Epidermal melanocyte (primary cell): ENCODE results near the gene LORICRIN.
"Not testable (repeated sequence)": the region's sequence is repeated elsewhere in the genome, so short reads cannot be mapped to it uniquely, and the experiment has no call there.

Experiments used
- DNase-seq: peaks from one replicate; pipeline ENCODE4 v3.0.0; 2011; ENCODE audit warnings: low spot score; ENCODE audit not compliant: insufficient read length

LORICRIN gene, protein sequence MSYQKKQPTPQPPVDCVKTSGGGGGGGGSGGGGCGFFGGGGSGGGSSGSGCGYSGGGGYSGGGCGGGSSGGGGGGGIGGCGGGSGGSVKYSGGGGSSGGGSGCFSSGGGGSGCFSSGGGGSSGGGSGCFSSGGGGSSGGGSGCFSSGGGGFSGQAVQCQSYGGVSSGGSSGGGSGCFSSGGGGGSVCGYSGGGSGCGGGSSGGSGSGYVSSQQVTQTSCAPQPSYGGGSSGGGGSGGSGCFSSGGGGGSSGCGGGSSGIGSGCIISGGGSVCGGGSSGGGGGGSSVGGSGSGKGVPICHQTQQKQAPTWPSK

GRCh38 chr1:153259387-153259786 lies at the start of gene LORICRIN:
LORICRIN (plus strand) TSS chr1:153259687; CDS start chr1:153260950, 1,263 bp downstream.
- DNase-seq: no peak

DNA sequence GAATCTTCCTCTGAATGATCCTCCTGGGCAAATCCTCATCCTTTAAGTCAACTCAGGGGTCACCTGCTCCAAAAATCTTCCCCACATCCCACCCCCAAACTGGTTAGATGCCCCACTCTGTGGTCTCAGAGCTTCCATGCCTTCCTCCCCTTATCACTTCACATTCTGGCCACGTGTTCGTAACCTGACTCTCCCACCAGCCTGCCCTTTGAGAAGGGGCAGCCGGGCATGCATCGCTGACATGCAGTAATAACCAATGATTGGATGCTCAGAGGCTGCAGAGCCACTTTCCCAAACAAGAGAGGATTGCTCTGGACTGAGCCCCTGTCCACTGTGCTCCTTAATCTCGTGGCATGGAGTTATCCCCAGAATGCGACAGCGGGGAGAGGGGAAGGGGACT lies 49.3 kb upstream of the LORICRIN start:
- DNase-seq: no peak

GRCh38 chr1:153212201-153212600 lies 47.3 kb upstream of the LORICRIN start:
- no peak for DNase-seq

GRCh38 chr1:153213519-153213918 lies 46.0 kb upstream of the LORICRIN start:
- no peak for DNase-seq

- DNase-seq: no peak
Measured at GRCh38 chr1:153217212-153217611, 42.3 kb upstream of the LORICRIN start, which contains the start of gene PRR9. PRR9 (plus strand) TSS chr1:153217584; CDS start chr1:153218145, 561 bp downstream.

GRCh38 chr1:153217744-153218416 lies 41.6 kb upstream of the LORICRIN start:
- DNase-seq: no peak

- no peak for DNase-seq
Measured at GRCh38 chr1:153220606-153221303, 38.7 kb upstream of the LORICRIN start.

DNA sequence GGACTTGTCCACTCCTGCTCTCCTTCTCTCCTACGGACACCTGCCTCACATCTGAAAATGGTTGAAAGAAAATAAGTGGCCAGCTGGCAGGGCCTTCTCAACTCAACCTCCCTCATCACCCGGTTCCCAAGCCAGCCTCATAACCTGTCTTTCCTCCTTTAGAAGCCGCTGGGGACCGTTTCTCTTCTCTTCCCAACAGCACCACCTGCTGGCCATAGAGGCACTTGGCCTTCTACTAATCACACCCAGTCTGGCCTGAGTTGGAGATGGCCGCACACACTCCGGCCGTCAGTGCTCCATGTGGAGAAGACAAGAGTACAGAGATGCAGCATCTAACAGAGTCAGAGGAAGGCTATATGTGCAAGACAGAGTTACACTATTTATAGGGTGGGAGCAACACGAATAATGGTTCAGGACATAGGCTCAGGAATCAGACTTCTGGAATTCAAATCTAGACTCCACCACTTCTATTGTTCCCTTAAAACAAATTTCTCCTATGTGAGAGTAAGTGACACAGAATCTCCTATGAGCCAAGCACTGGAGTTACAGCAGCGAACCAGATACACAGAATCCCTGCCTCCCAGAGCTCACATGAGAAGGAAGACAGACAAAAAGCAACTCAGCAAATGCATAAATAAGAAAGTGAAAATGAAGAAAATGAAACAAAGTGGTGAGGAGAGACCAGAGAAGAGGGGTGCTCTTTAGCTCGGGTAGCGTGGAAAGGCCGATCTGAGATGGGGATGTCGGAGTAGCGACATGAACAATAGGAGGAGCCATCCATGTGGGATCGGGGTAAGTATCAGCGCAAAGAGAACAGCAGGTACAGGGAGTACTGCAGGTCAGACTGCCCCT lies 36.2 kb upstream of the LORICRIN start:
- DNase-seq: not testable (repeated sequence)

GRCh38 chr1:153227810-153228209 lies 31.7 kb upstream of the LORICRIN start:
- no peak for DNase-seq

DNA sequence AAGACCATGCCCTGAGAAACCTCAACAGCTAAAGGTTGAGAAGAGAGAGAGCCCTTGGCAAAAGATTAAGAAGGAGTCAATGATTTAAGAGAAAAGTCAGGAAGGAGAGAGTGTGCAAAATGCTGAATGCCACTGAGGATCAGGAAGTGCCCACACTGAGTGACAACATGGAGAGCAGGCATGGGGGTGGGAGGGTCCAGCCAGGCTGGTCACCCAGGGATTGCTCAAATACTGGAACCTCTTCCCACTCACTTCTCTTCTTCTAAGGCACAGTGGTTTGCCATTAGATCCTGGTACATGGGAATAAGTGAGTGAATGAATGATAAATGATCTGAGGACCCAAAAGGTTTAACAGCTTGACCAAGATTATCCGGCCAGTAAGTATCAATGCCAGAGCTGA lies 31.0 kb upstream of the LORICRIN start:
- DNase-seq: no peak

DNA sequence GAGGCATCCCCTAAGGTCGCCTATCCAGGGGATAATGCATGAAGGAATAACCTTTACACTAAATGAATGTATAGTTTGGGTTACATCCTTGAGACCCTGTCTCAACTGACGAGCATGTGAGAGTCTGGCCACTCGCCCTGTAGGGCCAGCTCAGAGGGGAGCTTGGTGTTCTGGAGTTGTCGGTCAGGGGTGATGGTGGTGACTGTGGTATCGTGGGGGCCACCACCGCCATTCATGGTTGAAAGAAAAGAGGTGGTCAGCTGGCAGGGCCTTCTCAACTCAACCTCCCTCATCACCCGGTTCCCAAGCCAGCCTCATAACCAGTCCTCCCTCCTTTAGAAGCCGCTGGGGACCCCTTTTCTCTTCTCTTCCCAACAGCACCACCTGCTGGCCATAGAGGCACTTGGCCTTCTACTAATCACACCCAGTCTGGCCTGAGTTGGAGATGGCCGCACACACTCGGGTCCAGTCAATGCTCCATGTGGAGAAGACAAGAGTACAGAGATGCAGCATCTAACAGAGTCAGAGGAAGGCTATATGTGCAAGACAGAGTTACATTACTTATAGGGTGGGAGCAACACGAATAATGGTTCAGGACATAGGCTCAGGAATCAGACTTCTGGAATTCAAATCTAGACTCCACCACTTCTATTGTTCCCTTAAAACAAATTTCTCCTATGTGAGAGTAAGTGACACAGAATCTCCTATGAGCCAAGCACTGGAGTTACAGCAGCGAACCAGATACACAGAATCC lies 30.2 kb upstream of the LORICRIN start:
- not testable (repeated sequence) for DNase-seq

GRCh38 chr1:153231363-153231762 lies 28.1 kb upstream of the LORICRIN start:
- no peak for DNase-seq

GRCh38 chr1:153231785-153232184 lies 27.7 kb upstream of the LORICRIN start:
- DNase-seq: no peak

GRCh38 chr1:153232553-153232952 lies 26.9 kb upstream of the LORICRIN start:
- DNase-seq: no peak

- no peak for DNase-seq
Measured at GRCh38 chr1:153233448-153233847, 26.0 kb upstream of the LORICRIN start.

DNA sequence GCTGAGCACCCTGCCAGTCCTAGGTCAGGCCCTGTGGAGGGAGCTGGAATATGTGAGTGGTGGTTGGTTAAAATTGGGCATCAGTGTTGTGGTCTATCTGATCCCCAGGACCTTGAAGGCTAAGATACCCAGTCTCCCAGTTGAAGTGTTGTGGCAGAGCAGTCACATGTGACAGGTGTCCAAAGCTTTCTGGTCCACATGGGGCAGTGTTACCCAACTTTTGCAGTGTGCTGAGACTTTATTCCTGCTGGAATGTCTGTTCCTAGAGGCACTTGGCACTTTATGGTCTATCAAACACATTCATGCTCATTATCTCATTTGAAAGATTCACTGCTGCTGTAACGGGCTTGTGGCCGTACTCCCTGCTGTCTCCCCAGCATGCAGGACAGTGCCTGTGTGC lies 21.0 kb upstream of the LORICRIN start:
- DNase-seq: no peak

DNA sequence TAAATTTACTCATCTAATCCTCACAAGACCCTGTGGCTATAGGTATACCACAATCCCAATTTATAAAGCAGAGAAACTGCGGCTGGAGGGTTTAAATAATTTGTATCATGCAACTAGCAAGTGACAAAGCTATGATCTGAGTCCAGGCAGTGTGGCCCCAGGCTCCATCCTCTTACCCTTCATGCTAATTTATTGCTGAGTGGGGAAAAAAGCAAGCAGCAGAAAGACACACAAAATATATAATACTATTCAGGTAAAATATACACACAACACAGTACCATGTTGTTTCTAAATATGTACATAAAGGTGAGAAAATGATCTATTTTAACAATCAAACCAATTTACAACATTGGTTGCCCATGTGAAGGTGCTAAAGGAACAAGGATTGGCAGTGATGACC lies 17.3 kb upstream of the LORICRIN start:
- no peak for DNase-seq

DNA sequence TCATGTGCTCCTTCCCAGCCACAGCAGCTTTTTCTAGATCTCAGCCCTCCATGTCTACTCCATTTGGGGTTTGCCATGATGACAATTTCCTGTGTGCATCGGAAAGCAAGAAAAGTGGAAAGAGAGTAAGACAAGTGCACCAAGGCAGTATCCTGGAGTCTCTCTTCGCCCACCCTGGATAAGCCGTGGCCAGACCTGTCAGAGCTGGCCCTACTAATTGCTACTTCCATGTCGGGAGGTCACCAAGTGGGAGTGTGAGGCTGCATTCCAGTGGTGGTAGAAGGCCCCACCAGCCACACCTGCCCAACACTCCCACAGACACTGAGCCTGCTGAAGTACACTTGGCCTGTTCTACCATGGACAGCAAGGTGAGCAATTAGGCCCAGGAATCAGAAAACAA lies 14.0 kb upstream of the LORICRIN start:
- DNase-seq: no peak

DNA sequence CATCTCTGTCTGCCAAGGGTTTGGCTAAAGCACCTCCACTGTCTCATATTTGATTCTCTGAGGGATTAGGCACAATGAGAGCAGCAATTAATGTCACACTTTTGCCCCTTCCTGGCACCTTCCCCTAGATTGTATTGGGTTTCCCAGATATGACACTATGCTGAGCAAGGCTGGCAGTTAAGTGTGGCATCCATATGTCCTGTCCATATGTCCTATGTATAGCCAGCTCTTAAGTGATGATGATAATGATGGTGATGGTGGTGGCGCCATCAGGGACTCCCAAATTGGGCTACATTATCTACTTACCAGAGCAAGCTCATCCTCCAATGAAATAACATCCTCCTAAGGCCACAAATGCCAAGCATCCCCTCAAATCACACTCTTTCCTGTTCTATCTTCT lies 13.5 kb upstream of the LORICRIN start:
- DNase-seq: no peak

- no peak for DNase-seq
Measured at GRCh38 chr1:153246825-153247224, 12.7 kb upstream of the LORICRIN start.
